K562 (cell line): ENCODE results near the gene S100A6. TPM values are rescaled to one million over a fixed set of nuclear protein-coding genes. Genes with fewer than 3 reads are reported as not detected.
A peak's percentile ranks its signal among the peaks of the same experiment; 100 is the strongest.

Experiments
- ATF7 ChIP-seq: fragments of 450-650 bp; IDR thresholded peaks from 2 replicates; pipeline ENCODE4 v1.7.1; 2014; ENCODE audit warnings: mild to moderate bottlenecking, moderate library complexity
- CBFA2T3 ChIP-seq: fragments of 450-650 bp; IDR thresholded peaks from 2 replicates; pipeline ENCODE4 v1.6.1; 2017
- CREBBP ChIP-seq: IDR thresholded peaks from one replicate; pipeline ENCODE4 v1.6.1; 2012; ENCODE audit warnings: low read depth, mild to moderate bottlenecking, control low read depth, inconsistent platforms, low read length
- ETV5 ChIP-seq: sonication (generic); formaldehyde crosslinking; IDR thresholded peaks from 2 replicates; pipeline ENCODE4 v1.4.0; 2020; ENCODE audit warnings: low read depth, mild to moderate bottlenecking, missing genetic modification reagents
- MBD2 ChIP-seq: sonication (generic); IDR thresholded peaks from 2 replicates; pipeline ENCODE4 v1.6.1; 2016; ENCODE audit warnings: low read depth, borderline replicate concordance
- PHF20 ChIP-seq: fragments of 450-650 bp; IDR thresholded peaks from 2 replicates; pipeline ENCODE4 v1.6.1; 2018; ENCODE audit not compliant: partially characterized antibody
- PML ChIP-seq: IDR thresholded peaks from 2 replicates; pipeline ENCODE4 v1.6.1; 2012; ENCODE audit warnings: low read length, inconsistent platforms
- POLR2G ChIP-seq: fragments of 200-400 bp; formaldehyde crosslinking; IDR thresholded peaks from 2 replicates; pipeline ENCODE4 v1.6.1; 2017; ENCODE audit warnings: low read depth, mild to moderate bottlenecking, antibody characterized with exemption, low read length, moderate library complexity
- RERE ChIP-seq: sonication (generic); formaldehyde crosslinking; IDR thresholded peaks from 2 replicates; pipeline ENCODE4 v1.8.0; 2023; ENCODE audit warnings: missing genetic modification reagents, mild to moderate bottlenecking, borderline replicate concordance
- SIN3A ChIP-seq, 2 experiments: fragments of 150-350 bp in 1 of 2; IDR thresholded peaks; 2 replicates each; pipeline ENCODE4 v1.6.1; 2011 to 2016; ENCODE audit warnings: borderline replicate concordance in 2 of 2, low read depth in 2 of 2, low read length in 2 of 2, mild to moderate bottlenecking in 2 of 2, moderate library complexity in 2 of 2; ENCODE audit not compliant: control insufficient read depth in 1 of 2
- SMAD4 ChIP-seq: fragments of 250-450 bp; sonication (Bioruptor Pico); conservative IDR thresholded peaks from 2 replicates; pipeline ENCODE4 v1.8.0; 2021; ENCODE audit warnings: inconsistent platforms, mild to moderate bottlenecking, moderate library complexity
- THAP7 ChIP-seq: fragments of 250-450 bp; sonication (Bioruptor Pico); IDR thresholded peaks from 2 replicates; pipeline ENCODE4 v1.5.0; 2021
- UBTF ChIP-seq, 2 experiments: IDR thresholded peaks; 2 replicates each; pipeline ENCODE4 v1.6.1; 2012; ENCODE audit warnings: improper control_type of control experiment in 2 of 2, low read depth in 2 of 2, low read length in 2 of 2, borderline replicate concordance in 1 of 2
- ZNF133 ChIP-seq: fragments of 250-450 bp; sonication (Bioruptor Pico); IDR thresholded peaks from 2 replicates; pipeline ENCODE4 v1.4.0; 2020; ENCODE audit warnings: mild to moderate bottlenecking
- ZNF316 ChIP-seq: fragments of 450-650 bp; IDR thresholded peaks from 2 replicates; pipeline ENCODE4 v1.6.1; 2016
- ZNF354B ChIP-seq: fragments of 250-450 bp; sonication (Bioruptor Pico); IDR thresholded peaks from 2 replicates; pipeline ENCODE4 v1.4.0; 2020
- ZZZ3 ChIP-seq: fragments of 450-650 bp; IDR thresholded peaks from 2 replicates; pipeline ENCODE4 v1.6.1; 2016; ENCODE audit warnings: antibody characterized with exemption, mild to moderate bottlenecking, moderate library complexity
- polyA plus RNA-seq, 8 experiments: library from polyadenylated mRNA; depleted of rRNA in 4 of 8; stranded (reverse) in 5 of 8; unstranded in 3 of 8; fragments of >200 nt; fragmentation: Nextera tagmentation in 2 of 8; fragmentation: Illumina TruSeq in 1 of 8; extraction: Ambion mirVana in 2 of 8; extraction: Trizol in 1 of 8; gene quantifications; 2 replicates each; pipeline versions ENCODE4 v1.2.1 to v1.2.3, GENCODE V29; 2011 to 2014; ENCODE audit warnings: inconsistent platforms in 1 of 8, missing spikeins in 1 of 8
- total RNA-seq, 7 experiments: library from RNA; depleted of rRNA in 6 of 7; stranded (reverse); fragments of >200 nt in 6 of 7; fragmentation: Illumina TruSeq in 2 of 7; extraction: Trizol in 2 of 7; gene quantifications; 2 replicates each; pipeline versions ENCODE4 v1.2.1 to v1.2.3, GENCODE V29; 2011 to 2021; ENCODE audit warnings: low replicate concordance in 1 of 7
- TF ChIP-seq, protein P1 (sequence below): fragments of 450-650 bp; formaldehyde crosslinking; IDR thresholded peaks from 2 replicates; pipeline ENCODE4 v1.4.0; 2020; ENCODE audit warnings: mild to moderate bottlenecking
- TF ChIP-seq, protein P2 (sequence below): fragments of 450-650 bp; IDR thresholded peaks from 2 replicates; pipeline ENCODE4 v1.6.1; 2017; ENCODE audit warnings: mild to moderate bottlenecking, moderate library complexity

Gene S100A6
- total and polyA plus RNA-seq, 9 of the 15 experiments (the other 6 are each of a cell fraction or from before 2014, with no cell fraction given), result 9.8 to 66.5 (median 23.2) TPM

GRCh38 chr1:153510984-153511410 lies 24.8 kb downstream of the S100A6 start (continued):
- TF ChIP-seq THAP7 (CRISPR knock-in tag) (no peak), ETV5 (CRISPR knock-in tag) (no peak), SMAD4 (peak; percentile 63), ZNF133 (CRISPR knock-in tag) (no peak), RERE (CRISPR knock-in tag) (no peak), ZNF316 (no peak), SIN3A (IDR thresholded peaks at IDR 0.05; ENCODE audit: borderline replicate concordance in 2 of 2, control insufficient read depth in 1 of 2, low read depth in 2 of 2, low read length in 2 of 2) (no peak), PHF20 (no peak), ATF7 (peak; percentile 29; the same call in 1 of the 2 replicates), POLR2G (no peak), ZNF354B (CRISPR knock-in tag) (no peak), UBTF (IDR thresholded peaks at IDR 0.05; ENCODE audit: borderline replicate concordance in 1 of 2, low read depth in 2 of 2, low read length in 2 of 2) (no peak), CBFA2T3 (no peak), MBD2 (no peak), PML (no peak), CREBBP (no peak), ZZZ3 (no peak)
- TF ChIP-seq, protein P1, sequence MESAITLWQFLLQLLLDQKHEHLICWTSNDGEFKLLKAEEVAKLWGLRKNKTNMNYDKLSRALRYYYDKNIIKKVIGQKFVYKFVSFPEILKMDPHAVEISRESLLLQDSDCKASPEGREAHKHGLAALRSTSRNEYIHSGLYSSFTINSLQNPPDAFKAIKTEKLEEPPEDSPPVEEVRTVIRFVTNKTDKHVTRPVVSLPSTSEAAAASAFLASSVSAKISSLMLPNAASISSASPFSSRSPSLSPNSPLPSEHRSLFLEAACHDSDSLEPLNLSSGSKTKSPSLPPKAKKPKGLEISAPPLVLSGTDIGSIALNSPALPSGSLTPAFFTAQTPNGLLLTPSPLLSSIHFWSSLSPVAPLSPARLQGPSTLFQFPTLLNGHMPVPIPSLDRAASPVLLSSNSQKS (CRISPR knock-in tag), result no peak
- TF ChIP-seq, protein P2, sequence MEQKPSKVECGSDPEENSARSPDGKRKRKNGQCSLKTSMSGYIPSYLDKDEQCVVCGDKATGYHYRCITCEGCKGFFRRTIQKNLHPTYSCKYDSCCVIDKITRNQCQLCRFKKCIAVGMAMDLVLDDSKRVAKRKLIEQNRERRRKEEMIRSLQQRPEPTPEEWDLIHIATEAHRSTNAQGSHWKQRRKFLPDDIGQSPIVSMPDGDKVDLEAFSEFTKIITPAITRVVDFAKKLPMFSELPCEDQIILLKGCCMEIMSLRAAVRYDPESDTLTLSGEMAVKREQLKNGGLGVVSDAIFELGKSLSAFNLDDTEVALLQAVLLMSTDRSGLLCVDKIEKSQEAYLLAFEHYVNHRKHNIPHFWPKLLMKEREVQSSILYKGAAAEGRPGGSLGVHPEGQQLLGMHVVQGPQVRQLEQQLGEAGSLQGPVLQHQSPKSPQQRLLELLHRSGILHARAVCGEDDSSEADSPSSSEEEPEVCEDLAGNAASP, result no peak
